Measurements from ENCODE around the gene GRAMD4.
A peak's percentile ranks its signal among the peaks of the same experiment; 100 is the strongest.

Gene GRAMD4

GRCh38 chr22:46577368-46578249 is 42.6 kb upstream of the GRAMD4 start:
- Histone ChIP-seq H3K36me3 (ENCODE audit: control insufficient read depth, insufficient read depth, low read length) (no peaks in the 10 kb centered on the region), H3K4me1 (ENCODE audit: control insufficient read depth, insufficient read depth, low read length) (peaks cover 59% of the 10 kb centered on the region), H3K27ac (ENCODE audit: low read depth, low read length) (no peak overlapping the region), H3K9ac (ENCODE audit: low read length) (peak overlapping the region; percentile 60), H3K9me3 (ENCODE audit: control insufficient read depth, insufficient read depth, low read depth, low read length) (no peaks in the 10 kb centered on the region), H3K4me3 (ENCODE audit: low read depth, low read length) (peak overlapping the region; percentile 80), H3K27me3 (ENCODE audit: control insufficient read depth, insufficient read depth, low read length) (peaks cover 8% of the 10 kb centered on the region)

GRCh38 chr22:46578251-46578823 is 41.8 kb upstream of the GRAMD4 start:
- H3K4me1 ChIP-seq (ENCODE audit: control insufficient read depth, insufficient read depth, low read length): peaks cover 59% of the 10 kb centered on the region
- peak overlapping the region; percentile 60 for H3K9ac ChIP-seq (ENCODE audit: low read length)
- peak overlapping the region; percentile 80 for H3K4me3 ChIP-seq (ENCODE audit: low read depth, low read length)
- H3K36me3 ChIP-seq (ENCODE audit: control insufficient read depth, insufficient read depth, low read length): no peaks in the 10 kb centered on the region
- H3K9me3 ChIP-seq (ENCODE audit: control insufficient read depth, insufficient read depth, low read depth, low read length): no peaks in the 10 kb centered on the region
- peaks cover 8% of the 10 kb centered on the region for H3K27me3 ChIP-seq (ENCODE audit: control insufficient read depth, insufficient read depth, low read length)
- H3K27ac ChIP-seq (ENCODE audit: low read depth, low read length): no peak overlapping the region

- Histone ChIP-seq H3K4me3 (ENCODE audit: low read depth, low read length) (no peak overlapping the region), H3K4me1 (ENCODE audit: control insufficient read depth, insufficient read depth, low read length) (peaks cover 63% of the 10 kb centered on the region), H3K9me3 (ENCODE audit: control insufficient read depth, insufficient read depth, low read depth, low read length) (no peaks in the 10 kb centered on the region), H3K9ac (ENCODE audit: low read length) (no peak overlapping the region), H3K36me3 (ENCODE audit: control insufficient read depth, insufficient read depth, low read length) (no peaks in the 10 kb centered on the region), H3K27ac (ENCODE audit: low read depth, low read length) (no peak overlapping the region), H3K27me3 (ENCODE audit: control insufficient read depth, insufficient read depth, low read length) (peaks cover 8% of the 10 kb centered on the region)
Observed at GRCh38 chr22:46578824-46579561, 41.2 kb upstream of the GRAMD4 start.

- H3K36me3 ChIP-seq (ENCODE audit: control insufficient read depth, insufficient read depth, low read length): no peaks in the 10 kb centered on the region
- H3K27me3 ChIP-seq (ENCODE audit: control insufficient read depth, insufficient read depth, low read length): peaks cover 8% of the 10 kb centered on the region
- no peak overlapping the region for H3K9ac ChIP-seq (ENCODE audit: low read length)
- H3K27ac ChIP-seq (ENCODE audit: low read depth, low read length): no peak overlapping the region
- no peak overlapping the region for H3K4me3 ChIP-seq (ENCODE audit: low read depth, low read length)
- H3K9me3 ChIP-seq (ENCODE audit: control insufficient read depth, insufficient read depth, low read depth, low read length): no peaks in the 10 kb centered on the region
- H3K4me1 ChIP-seq (ENCODE audit: control insufficient read depth, insufficient read depth, low read length): peaks cover 68% of the 10 kb centered on the region
Observed at GRCh38 chr22:46579751-46580449, 40.3 kb upstream of the GRAMD4 start.

GRCh38 chr22:46580940-46581537 is 39.1 kb upstream of the GRAMD4 start:
- Histone ChIP-seq H3K4me1 (ENCODE audit: control insufficient read depth, insufficient read depth, low read length) (peaks cover 66% of the 10 kb centered on the region), H3K4me3 (ENCODE audit: low read depth, low read length) (no peak overlapping the region), H3K27me3 (ENCODE audit: control insufficient read depth, insufficient read depth, low read length) (peaks cover 8% of the 10 kb centered on the region), H3K36me3 (ENCODE audit: control insufficient read depth, insufficient read depth, low read length) (no peaks in the 10 kb centered on the region), H3K9ac (ENCODE audit: low read length) (no peak overlapping the region), H3K27ac (ENCODE audit: low read depth, low read length) (no peak overlapping the region), H3K9me3 (ENCODE audit: control insufficient read depth, insufficient read depth, low read depth, low read length) (no peaks in the 10 kb centered on the region)

- Histone ChIP-seq H3K4me1 (ENCODE audit: control insufficient read depth, insufficient read depth, low read length) (peaks cover 63% of the 10 kb centered on the region), H3K4me3 (ENCODE audit: low read depth, low read length) (no peak overlapping the region), H3K9ac (ENCODE audit: low read length) (no peak overlapping the region), H3K9me3 (ENCODE audit: control insufficient read depth, insufficient read depth, low read depth, low read length) (no peaks in the 10 kb centered on the region), H3K36me3 (ENCODE audit: control insufficient read depth, insufficient read depth, low read length) (no peaks in the 10 kb centered on the region), H3K27me3 (ENCODE audit: control insufficient read depth, insufficient read depth, low read length) (peaks cover 8% of the 10 kb centered on the region), H3K27ac (ENCODE audit: low read depth, low read length) (no peak overlapping the region)
Observed at GRCh38 chr22:46581538-46582244, 38.5 kb upstream of the GRAMD4 start.

GRCh38 chr22:46582281-46582933 is 37.8 kb upstream of the GRAMD4 start:
- Histone ChIP-seq H3K27me3 (ENCODE audit: control insufficient read depth, insufficient read depth, low read length) (peaks cover 8% of the 10 kb centered on the region), H3K27ac (ENCODE audit: low read depth, low read length) (no peak overlapping the region), H3K4me1 (ENCODE audit: control insufficient read depth, insufficient read depth, low read length) (peaks cover 63% of the 10 kb centered on the region)

GRCh38 chr22:46583571-46583970 is 36.6 kb upstream of the GRAMD4 start:
- Histone ChIP-seq H3K27me3 (ENCODE audit: control insufficient read depth, insufficient read depth, low read length) (no peaks in the 10 kb centered on the region; the same call in 1 of the 2 replicates), H3K9me3 (ENCODE audit: control insufficient read depth, insufficient read depth, low read depth, low read length) (no peaks in the 10 kb centered on the region), H3K4me3 (ENCODE audit: low read depth, low read length) (no peak overlapping the region), H3K27ac (ENCODE audit: low read depth, low read length) (no peak overlapping the region), H3K36me3 (ENCODE audit: control insufficient read depth, insufficient read depth, low read length) (no peaks in the 10 kb centered on the region), H3K9ac (ENCODE audit: low read length) (no peak overlapping the region), H3K4me1 (ENCODE audit: control insufficient read depth, insufficient read depth, low read length) (peaks cover 59% of the 10 kb centered on the region)

More at GRCh38 chr22:46582281-46582933, 37.8 kb upstream of the GRAMD4 start:
- Histone ChIP-seq H3K36me3 (ENCODE audit: control insufficient read depth, insufficient read depth, low read length) (no peaks in the 10 kb centered on the region), H3K9me3 (ENCODE audit: control insufficient read depth, insufficient read depth, low read depth, low read length) (no peaks in the 10 kb centered on the region), H3K4me3 (ENCODE audit: low read depth, low read length) (no peak overlapping the region), H3K9ac (ENCODE audit: low read length) (no peak overlapping the region)

GRCh38 chr22:46584081-46584921 is 35.9 kb upstream of the GRAMD4 start:
- Histone ChIP-seq H3K9ac (ENCODE audit: low read length) (peak overlapping the region; percentile 19), H3K36me3 (ENCODE audit: control insufficient read depth, insufficient read depth, low read length) (no peaks in the 10 kb centered on the region), H3K4me1 (ENCODE audit: control insufficient read depth, insufficient read depth, low read length) (peaks cover 57% of the 10 kb centered on the region), H3K9me3 (ENCODE audit: control insufficient read depth, insufficient read depth, low read depth, low read length) (no peaks in the 10 kb centered on the region), H3K4me3 (ENCODE audit: low read depth, low read length) (peak overlapping the region; percentile 2; the same call in 1 of the 2 replicates), H3K27me3 (ENCODE audit: control insufficient read depth, insufficient read depth, low read length) (no peaks in the 10 kb centered on the region; the same call in 1 of the 2 replicates), H3K27ac (ENCODE audit: low read depth, low read length) (no peak overlapping the region)
